Right cardiac atrium (tissue), 5 donors: ENCODE measurements around the gene CAMTA1. TPM values are rescaled to one million over a fixed set of nuclear protein-coding genes. Genes with fewer than 3 reads are reported as not detected.
"Not testable (repeated sequence)": the region's sequence is repeated elsewhere in the genome, so short reads cannot be mapped to it uniquely, and the experiment has no call there.

Experiments
- ATAC-seq, 2 donors: fragments of 200-7000 bp; cut with Tn5 transposase; one replicate each; pipeline versions ENCODE4 v1.8.0 to v1.9.1; 2020; ENCODE audit warnings: moderate library complexity in 2 of 2, mild to moderate bottlenecking in 1 of 2
- DNase-seq, 3 donors: peaks; one replicate each; pipeline ENCODE4 v3.0.0-alpha.2; 2020
- H3K27ac ChIP-seq: one replicate; pipeline ENCODE4 v1.5.1; 2013; ENCODE audit warnings: mild to moderate bottlenecking, low read length, control low read depth, moderate library complexity
- H3K27me3 ChIP-seq: one replicate; pipeline ENCODE4 v1.6.1; 2013; ENCODE audit not compliant: control insufficient read depth, insufficient read depth
- H3K4me1 ChIP-seq: one replicate; pipeline ENCODE4 v1.6.1; 2013; ENCODE audit warnings: low read length; ENCODE audit not compliant: control insufficient read depth, insufficient read depth
- H3K4me3 ChIP-seq: one replicate; pipeline ENCODE4 v1.5.1; 2013; ENCODE audit warnings: low read length, control low read depth
- H3K9me3 ChIP-seq: one replicate; pipeline ENCODE4 v1.6.1; 2013; ENCODE audit warnings: low read length; ENCODE audit not compliant: control insufficient read depth
- WGBS: extraction: QIAGEN DNeasy Blood & Tissue Kit; methylation state at CpG from one replicate; pipeline ENCODE4 v1.1.7; 2013; 5-methylcytosine and 5-hydroxymethylcytosine counted together
- intact Hi-C, 4 donors: fragments of 100-400 bp; cut with DNase I; formaldehyde crosslinking; loops; one replicate each; pipeline versions ENCODE4 v1.11.0 to v1.14.0; 2022 to 2023
- long read RNA-seq, 4 donors: library from polyadenylated mRNA; unstranded; transcript quantifications; one replicate each; pipeline ENCODE4 v2.0.0, GENCODE V29; 2020 to 2021
- polyA plus RNA-seq: library from polyadenylated mRNA; stranded (reverse); fragments of 200-250 nt; gene quantifications from one replicate; pipeline ENCODE4 v1.2.3, GENCODE V29; 2013
- total RNA-seq, 4 donors: library from RNA; stranded (reverse); fragmentation: NEBNext Ultra II Directional; extraction: Animal tissue kit (Norgen Biotek cat#: 25700); gene quantifications; one replicate each; pipeline ENCODE4 v1.2.1, GENCODE V29; 2021
- donor health status: healthy with polysubstance abuse.
- donor health status: DM: no; HTN: yes; CAD: no.
- donor health status: DM: no; HTN: no; CAD: no.
- donor health status: DM: no; HTN: yes; CAD: no; lungs with severe emphysema.
- donor health status: DM: yes; HTN: yes; CAD: no.

The CAMTA1 gene, protein sequence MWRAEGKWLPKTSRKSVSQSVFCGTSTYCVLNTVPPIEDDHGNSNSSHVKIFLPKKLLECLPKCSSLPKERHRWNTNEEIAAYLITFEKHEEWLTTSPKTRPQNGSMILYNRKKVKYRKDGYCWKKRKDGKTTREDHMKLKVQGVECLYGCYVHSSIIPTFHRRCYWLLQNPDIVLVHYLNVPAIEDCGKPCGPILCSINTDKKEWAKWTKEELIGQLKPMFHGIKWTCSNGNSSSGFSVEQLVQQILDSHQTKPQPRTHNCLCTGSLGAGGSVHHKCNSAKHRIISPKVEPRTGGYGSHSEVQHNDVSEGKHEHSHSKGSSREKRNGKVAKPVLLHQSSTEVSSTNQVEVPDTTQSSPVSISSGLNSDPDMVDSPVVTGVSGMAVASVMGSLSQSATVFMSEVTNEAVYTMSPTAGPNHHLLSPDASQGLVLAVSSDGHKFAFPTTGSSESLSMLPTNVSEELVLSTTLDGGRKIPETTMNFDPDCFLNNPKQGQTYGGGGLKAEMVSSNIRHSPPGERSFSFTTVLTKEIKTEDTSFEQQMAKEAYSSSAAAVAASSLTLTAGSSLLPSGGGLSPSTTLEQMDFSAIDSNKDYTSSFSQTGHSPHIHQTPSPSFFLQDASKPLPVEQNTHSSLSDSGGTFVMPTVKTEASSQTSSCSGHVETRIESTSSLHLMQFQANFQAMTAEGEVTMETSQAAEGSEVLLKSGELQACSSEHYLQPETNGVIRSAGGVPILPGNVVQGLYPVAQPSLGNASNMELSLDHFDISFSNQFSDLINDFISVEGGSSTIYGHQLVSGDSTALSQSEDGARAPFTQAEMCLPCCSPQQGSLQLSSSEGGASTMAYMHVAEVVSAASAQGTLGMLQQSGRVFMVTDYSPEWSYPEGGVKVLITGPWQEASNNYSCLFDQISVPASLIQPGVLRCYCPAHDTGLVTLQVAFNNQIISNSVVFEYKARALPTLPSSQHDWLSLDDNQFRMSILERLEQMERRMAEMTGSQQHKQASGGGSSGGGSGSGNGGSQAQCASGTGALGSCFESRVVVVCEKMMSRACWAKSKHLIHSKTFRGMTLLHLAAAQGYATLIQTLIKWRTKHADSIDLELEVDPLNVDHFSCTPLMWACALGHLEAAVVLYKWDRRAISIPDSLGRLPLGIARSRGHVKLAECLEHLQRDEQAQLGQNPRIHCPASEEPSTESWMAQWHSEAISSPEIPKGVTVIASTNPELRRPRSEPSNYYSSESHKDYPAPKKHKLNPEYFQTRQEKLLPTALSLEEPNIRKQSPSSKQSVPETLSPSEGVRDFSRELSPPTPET (N-terminal part only)
- total RNA-seq (100 to 1,000 TPM; 155 to 179 (median 160) TPM), polyA plus RNA-seq (334 TPM)
- long read RNA-seq, donor 1, transcript CAMTA1-208 (4 exons, 567 nt), result major isoform, 130 of 206 reads
- long read RNA-seq, donor 1, transcript CAMTA1-209 (4 exons, 863 nt), result minor isoform, 15 of 206 reads
- long read RNA-seq, donor 1, transcript CAMTA1-202 (5 exons, 431 nt), result minor isoform, 15 of 206 reads
- long read RNA-seq, donor 1, transcript CAMTA1-213 (3 exons, 538 nt), result minor isoform, 28 of 206 reads
- long read RNA-seq, donor 1, partial matches to known transcripts, result 2 of 206 reads
- long read RNA-seq, donor 1, other reads (novel, unspliced or antisense), result 15 of 206 reads
- long read RNA-seq, donor 2, transcript CAMTA1-213 (3 exons, 538 nt), result minor isoform, 19 of 134 reads
- long read RNA-seq, donor 2, transcript CAMTA1-208 (4 exons, 567 nt), result major isoform, 94 of 134 reads
- long read RNA-seq, donor 2, transcript CAMTA1-209 (4 exons, 863 nt), result minor isoform, 7 of 134 reads
- long read RNA-seq, donor 2, transcript CAMTA1-202 (5 exons, 431 nt), result minor isoform, 6 of 134 reads
- long read RNA-seq, donor 2, partial matches to known transcripts, result 1 of 134 reads
- long read RNA-seq, donor 2, other reads (novel, unspliced or antisense), result 6 of 134 reads
- long read RNA-seq, donor 3, transcript CAMTA1-213 (3 exons, 538 nt), result minor isoform, 7 of 58 reads
- long read RNA-seq, donor 3, transcript CAMTA1-202 (5 exons, 431 nt), result minor isoform, 11 of 58 reads
- long read RNA-seq, donor 3, transcript CAMTA1-208 (4 exons, 567 nt), result major isoform, 27 of 58 reads
- long read RNA-seq, donor 3, partial matches to known transcripts, result 3 of 58 reads
- long read RNA-seq, donor 3, other reads (novel, unspliced or antisense), result 8 of 58 reads
- long read RNA-seq, donor 4, transcript CAMTA1-202 (5 exons, 431 nt), result minor isoform, 6 of 79 reads
- long read RNA-seq, donor 4, transcript CAMTA1-208 (4 exons, 567 nt), result major isoform, 56 of 79 reads
- long read RNA-seq, donor 4, transcript CAMTA1-213 (3 exons, 538 nt), result minor isoform, 8 of 79 reads
- long read RNA-seq, donor 4, partial matches to known transcripts, result 1 of 79 reads
- long read RNA-seq, donor 4, other reads (novel, unspliced or antisense), result 6 of 79 reads

DNA sequence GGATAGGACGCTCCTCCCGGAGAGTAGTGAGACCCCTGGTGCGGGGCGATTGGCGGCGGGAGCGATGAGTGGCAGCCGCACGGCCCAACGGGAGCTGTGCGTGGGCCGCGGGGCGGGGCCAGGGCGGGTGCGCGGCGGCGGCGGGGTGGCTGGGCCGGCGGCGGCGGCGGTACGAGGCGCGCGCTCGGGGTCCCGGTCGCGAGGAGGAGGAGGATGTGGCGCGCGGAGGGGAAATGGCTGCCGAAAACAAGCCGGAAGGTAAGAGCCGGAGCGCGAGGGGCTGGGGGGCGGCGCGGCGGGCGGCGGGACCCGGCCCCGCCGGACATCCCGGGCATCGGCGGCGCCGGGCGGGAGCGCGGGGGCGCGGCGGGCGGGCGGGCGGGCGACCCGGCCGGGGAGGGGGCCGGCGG is at the start of gene CAMTA1:
Gene CAMTA1, plus strand, starts transcription at position 137 of the 410 bp plus-strand sequence. Its CDS starts 77 bp downstream, at position 214.
- Histone ChIP-seq H3K27me3 (no peaks in the 10 kb centered on the region), H3K9me3 (no peaks in the 10 kb centered on the region), H3K27ac (peak within 1 kb of the TSS; percentile 92), H3K4me1 (no peaks in the 10 kb centered on the region), H3K4me3 (peak within 1 kb of the TSS; percentile 99)
- DNase-seq, result no peak
- intact Hi-C loops, result loop anchor here in 1 of 4 donors (10.0 kb wide), 1 partner anchor 61 kb away; no protein-coding TSS in a partner anchor
- ATAC-seq, result no peak
- WGBS, result under 1% methylated on average over 63 of the region's 69 CpGs

DNA sequence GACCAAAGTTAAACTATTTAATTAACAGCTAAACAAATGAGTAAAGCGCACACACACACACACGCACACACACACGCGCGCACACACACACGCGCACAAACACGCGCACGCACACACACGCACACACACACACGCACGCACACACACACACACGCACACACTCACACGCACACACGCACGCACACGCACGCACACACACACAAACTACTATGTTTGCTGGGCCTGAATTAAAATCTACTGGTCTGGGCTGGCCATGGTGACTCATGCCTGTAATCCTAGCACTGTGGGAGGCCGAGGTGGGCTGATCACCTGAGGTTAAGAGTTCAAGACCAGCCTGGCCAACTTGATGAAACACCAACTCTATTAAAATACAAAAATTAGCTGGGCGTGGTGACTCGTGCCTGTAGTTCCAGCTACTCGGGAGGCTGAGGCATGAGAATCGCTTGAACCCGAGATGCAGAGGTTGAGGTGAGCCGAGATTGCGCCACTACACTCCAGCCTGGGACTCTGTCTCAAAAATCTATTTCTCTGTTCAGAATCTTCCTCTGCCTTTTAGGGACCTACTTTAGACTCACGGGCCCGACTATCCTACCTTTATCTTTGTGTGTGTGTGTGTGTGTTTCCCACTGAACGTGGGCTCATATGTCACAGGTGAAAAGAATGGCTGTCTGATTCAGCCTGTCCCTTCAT is 46.1 kb upstream of the CAMTA1 start:
- no peak for ATAC-seq
- Histone ChIP-seq H3K27ac (no peak overlapping the region), H3K4me3 (no peak overlapping the region), H3K9me3 (no peaks in the 10 kb centered on the region), H3K27me3 (no peaks in the 10 kb centered on the region), H3K4me1 (peaks cover 4% of the 10 kb centered on the region)
- intact Hi-C loops, result no loop called here
- no peak for DNase-seq
- WGBS, result 85% methylated on average over 30 of the region's 30 CpGs

GRCh38 chr1:6742676-6743188 is 42.5 kb upstream of the CAMTA1 start:
- 79% methylated on average over 7 of the region's 7 CpGs for WGBS
- H3K27me3 ChIP-seq, H3K4me1 ChIP-seq, H3K4me3 ChIP-seq, DNase-seq, ATAC-seq, H3K9me3 ChIP-seq, intact Hi-C loops: not testable (repeated sequence)
- H3K27ac ChIP-seq, result peak overlapping the region; percentile 82

DNA sequence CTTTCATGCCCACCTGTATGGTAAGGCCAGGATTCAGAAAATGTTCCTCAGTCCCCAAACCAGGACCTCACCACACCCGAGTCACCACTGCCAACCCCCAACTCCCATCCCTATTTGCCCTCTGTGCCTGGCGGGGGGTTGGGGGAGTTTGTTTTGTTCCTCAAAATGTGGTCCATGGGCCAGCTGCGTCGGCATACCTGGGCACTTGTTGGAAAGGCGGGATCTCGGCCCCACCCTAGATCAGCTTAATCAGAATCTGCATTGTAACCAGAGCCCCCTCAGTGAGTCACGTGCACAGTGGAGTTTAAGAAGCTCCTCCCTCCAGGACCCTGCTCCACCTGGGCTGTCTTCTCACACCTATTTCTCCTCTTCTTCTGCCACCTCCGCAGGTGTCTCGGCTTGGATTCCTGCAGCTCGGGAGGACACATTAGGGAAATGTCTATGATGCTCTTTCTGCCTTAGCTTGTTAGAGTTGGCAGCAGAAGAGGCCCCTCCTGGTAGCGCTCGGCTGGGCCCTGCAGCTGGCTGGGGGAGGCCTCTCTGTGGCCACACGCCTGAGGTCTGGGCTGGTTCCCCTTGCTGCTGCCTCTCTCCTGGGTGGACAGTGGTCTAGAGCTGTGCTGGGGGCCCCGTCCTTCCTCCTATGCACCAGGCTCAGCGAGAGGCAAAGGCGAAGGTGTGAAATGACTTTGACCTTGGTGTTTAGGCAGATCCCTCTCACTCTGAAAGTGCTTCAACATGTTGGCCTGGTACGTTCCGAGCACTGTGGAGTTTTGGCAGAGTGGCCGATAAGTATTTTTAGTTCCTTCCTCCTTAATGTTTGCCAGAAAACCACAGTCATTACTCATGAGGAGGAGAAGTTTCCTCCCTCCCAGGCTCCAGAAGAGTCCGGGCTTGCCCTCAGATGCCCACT is 41.8 kb upstream of the CAMTA1 start:
- intact Hi-C loops, result no loop called here
- Histone ChIP-seq H3K27me3 (no peaks in the 10 kb centered on the region), H3K4me3 (no peak overlapping the region), H3K4me1 (peaks cover 4% of the 10 kb centered on the region), H3K27ac (peak overlapping the region; percentile 82), H3K9me3 (no peaks in the 10 kb centered on the region)
- ATAC-seq (peak; percentile 91 to 95), DNase-seq (peak; percentile 47 to 75 (median 62))
- 36% methylated on average over 20 of the region's 20 CpGs for WGBS

DNA sequence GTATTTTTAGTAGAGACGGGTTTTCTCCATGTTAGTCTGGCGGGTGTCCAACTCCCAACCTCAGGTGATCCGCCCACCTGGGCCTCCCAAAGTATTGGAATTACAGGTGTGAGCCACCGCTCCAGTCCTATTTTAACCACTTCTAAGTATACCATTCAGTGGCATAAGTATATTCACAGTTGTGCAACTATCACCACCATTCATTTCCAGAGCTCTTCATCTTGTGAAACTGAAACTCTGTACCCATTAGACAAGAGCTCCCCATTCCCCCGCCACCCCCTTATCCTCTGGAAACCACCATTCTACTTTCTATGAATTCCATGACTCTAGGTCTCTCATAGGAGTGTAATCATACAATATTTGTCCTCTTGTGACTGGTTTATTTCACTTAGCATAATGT is 40.2 kb upstream of the CAMTA1 start:
- no peak for ATAC-seq
- 89% methylated on average over 5 of the region's 5 CpGs for WGBS
- intact Hi-C loops, result no loop called here

GRCh38 chr1:6747674-6748073 is 37.6 kb upstream of the CAMTA1 start:
- Histone ChIP-seq H3K4me3 (no peak overlapping the region), H3K27ac (no peak overlapping the region), H3K27me3 (no peaks in the 10 kb centered on the region), H3K4me1 (peaks cover 4% of the 10 kb centered on the region), H3K9me3 (no peaks in the 10 kb centered on the region)
- intact Hi-C loops, result no loop called here
- WGBS, result 89% methylated on average over 2 of the region's 2 CpGs
- no peak for ATAC-seq
- DNase-seq, result no peak

More for the DNA sequence above, 40.2 kb upstream of the CAMTA1 start:
- Histone ChIP-seq H3K27me3 (no peaks in the 10 kb centered on the region), H3K4me3 (no peak overlapping the region), H3K4me1 (peaks cover 4% of the 10 kb centered on the region), H3K9me3 (no peaks in the 10 kb centered on the region), H3K27ac (no peak overlapping the region)
- no peak for DNase-seq

DNA sequence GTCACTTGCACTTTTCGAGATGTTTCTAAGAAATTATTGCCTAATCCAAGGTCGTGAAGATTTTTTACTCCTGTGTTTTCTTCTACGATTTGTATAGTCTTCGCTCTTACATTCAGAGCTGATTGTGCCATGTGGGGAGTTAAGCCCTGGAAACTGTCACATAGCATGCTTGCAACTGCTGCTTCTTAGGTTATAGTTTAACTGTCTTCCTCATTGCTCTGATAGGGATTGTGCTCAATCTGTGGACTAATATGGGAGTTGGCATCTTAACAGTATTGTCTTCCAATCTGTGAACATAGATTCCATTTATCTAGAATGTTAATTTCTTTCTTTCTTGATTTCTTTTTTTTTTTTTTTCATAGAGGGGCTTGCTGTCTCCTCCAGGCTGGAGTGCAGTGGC is 34.8 kb upstream of the CAMTA1 start:
- H3K9me3 ChIP-seq, result no peaks in the 10 kb centered on the region

More for the DNA sequence above, 34.8 kb upstream of the CAMTA1 start:
- Histone ChIP-seq H3K27me3 (no peaks in the 10 kb centered on the region), H3K27ac (no peak overlapping the region), H3K4me3 (no peak overlapping the region), H3K4me1 (no peaks in the 10 kb centered on the region)
- 89% methylated on average over 4 of the region's 4 CpGs for WGBS
- no peak for ATAC-seq
- intact Hi-C loops, result no loop called here
- DNase-seq, result no peak
